Ishikawa (cell line): ENCODE results near the gene ATP2B2.

Experiments
- CEBPB ChIP-seq: IDR thresholded peaks from 2 replicates; pipeline ENCODE4 v1.6.1; 2012
- CREB1 ChIP-seq: IDR thresholded peaks from 2 replicates; pipeline ENCODE4 v1.6.1; 2012; ENCODE audit warnings: low read depth
- EGR1 ChIP-seq: IDR thresholded peaks from 2 replicates; pipeline ENCODE4 v1.6.1; 2012
- EP300 ChIP-seq: IDR thresholded peaks from 2 replicates; pipeline ENCODE4 v1.6.1; 2012; ENCODE audit warnings: borderline replicate concordance
- FOXM1 ChIP-seq: IDR thresholded peaks from 2 replicates; pipeline ENCODE4 v1.6.1; 2012; ENCODE audit warnings: low read depth, borderline replicate concordance
- RAD21 ChIP-seq: IDR thresholded peaks from 2 replicates; pipeline ENCODE4 v1.6.1; 2012; ENCODE audit warnings: low read depth
- REST ChIP-seq: IDR thresholded peaks from 2 replicates; pipeline ENCODE4 v1.6.1; 2012; ENCODE audit warnings: low read depth, mild to moderate bottlenecking
- TAF1 ChIP-seq: IDR thresholded peaks from 2 replicates; pipeline ENCODE4 v1.6.1; 2012; ENCODE audit warnings: low read depth, mild to moderate bottlenecking
- USF1 ChIP-seq: IDR thresholded peaks from 2 replicates; pipeline ENCODE4 v1.6.1; 2012
- ZBTB7A ChIP-seq: IDR thresholded peaks from 2 replicates; pipeline ENCODE4 v1.6.1; 2012; ENCODE audit warnings: low read depth

- TF ChIP-seq TAF1 (no peak), REST (no peak), CREB1 (no peak), EP300 (no peak), USF1 (no peak), CEBPB (no peak), EGR1 (no peak), RAD21 (no peak), FOXM1 (no peak), ZBTB7A (no peak)
Observed at GRCh38 chr3:10300087-10300486, 205.3 kb downstream of the ATP2B2 start.
